ENCODE results near the gene CACNG8. TPM values are rescaled to one million over a fixed set of nuclear protein-coding genes. Genes with fewer than 3 reads are reported as not detected.

Gene CACNG8
- total RNA-seq, 2 donors from 2014 or later, result 0.48 to 4.8 TPM

DNA sequence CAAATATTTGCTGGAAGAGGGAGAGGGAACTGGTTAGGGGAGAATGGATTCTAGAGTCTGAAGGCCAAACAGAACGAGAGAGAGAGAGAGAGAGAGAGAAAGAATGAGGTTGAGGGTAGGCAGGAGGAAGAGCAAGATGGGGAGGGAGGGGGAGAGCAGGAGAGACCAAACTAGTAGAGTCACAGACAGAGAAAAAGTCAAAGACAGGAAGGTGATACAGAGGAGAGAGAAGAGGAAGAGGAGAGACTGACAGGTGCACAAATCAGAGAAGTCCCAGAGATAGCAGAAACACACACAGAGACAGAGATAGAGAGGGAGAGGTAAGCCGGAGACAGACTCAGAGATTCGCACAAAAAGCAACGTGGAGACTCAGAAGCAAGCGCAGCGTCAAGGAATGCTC lies 23.1 kb downstream of the CACNG8 start:
- no peaks in the 10 kb centered on the region for H3K4me1 ChIP-seq (ENCODE audit: control insufficient read depth, insufficient read depth, low read length)
- WGBS, 2 experiments (ENCODE audit: insufficient coverage in 1 of 2, insufficient read length in 1 of 2), result 90% methylated on average over 6 of the region's 6 CpGs
- Mint-ChIP-seq H3K9me3 (peaks cover 1% of the 10 kb centered on the region), H3K4me3 (no peak overlapping the region), H3K27ac (no peak overlapping the region), H3K4me1 (no peaks in the 10 kb centered on the region), H3K27me3 (ENCODE audit: insufficient read depth) (peaks cover 30% of the 10 kb centered on the region), H3K36me3 (ENCODE audit: low read depth) (no peaks in the 10 kb centered on the region)
- no peak overlapping the region for H3K27ac ChIP-seq (ENCODE audit: low read depth, low read length)
- H3K9me3 ChIP-seq (ENCODE audit: control insufficient read depth, low read length), result no peaks in the 10 kb centered on the region
- no peak for DNase-seq
- no peak overlapping the region for H3K4me3 ChIP-seq (ENCODE audit: low read length)
- H3K36me3 ChIP-seq (ENCODE audit: control insufficient read depth, insufficient read depth, low read length), result no peaks in the 10 kb centered on the region
- no peak for TF ChIP-seq CTCF (conservative IDR thresholded peaks at IDR 0.05)
- no peak overlapping the region for H3K9ac ChIP-seq (ENCODE audit: extremely low read depth, low read length, poor library complexity, severe bottlenecking)
- peaks cover 16% of the 10 kb centered on the region for H3K27me3 ChIP-seq (ENCODE audit: control insufficient read depth, insufficient read depth, low read length, poor library complexity, severe bottlenecking)

- H3K9me3 ChIP-seq (ENCODE audit: control insufficient read depth, low read length), result no peaks in the 10 kb centered on the region
- no peak overlapping the region for H3K9ac ChIP-seq (ENCODE audit: extremely low read depth, low read length, poor library complexity, severe bottlenecking)
- H3K27me3 ChIP-seq (ENCODE audit: control insufficient read depth, insufficient read depth, low read length, poor library complexity, severe bottlenecking), result peaks cover 32% of the 10 kb centered on the region
- H3K4me3 Mint-ChIP-seq, result no peak overlapping the region
- WGBS, 2 experiments (ENCODE audit: insufficient coverage in 1 of 2, insufficient read length in 1 of 2), result 92 to 95% methylated on average over 5 to 6 of the region's 6 CpGs
- H3K27me3 Mint-ChIP-seq (ENCODE audit: insufficient read depth), result peaks cover 39% of the 10 kb centered on the region
- no peak for TF ChIP-seq CTCF (conservative IDR thresholded peaks at IDR 0.05)
- H3K36me3 ChIP-seq (ENCODE audit: control insufficient read depth, insufficient read depth, low read length), result no peaks in the 10 kb centered on the region
- H3K4me3 ChIP-seq (ENCODE audit: low read length), result no peak overlapping the region
- H3K4me1 ChIP-seq (ENCODE audit: control insufficient read depth, insufficient read depth, low read length), result no peaks in the 10 kb centered on the region
- no peak overlapping the region for H3K27ac Mint-ChIP-seq
- no peak overlapping the region for H3K27ac ChIP-seq (ENCODE audit: low read depth, low read length)
- no peaks in the 10 kb centered on the region for H3K4me1 Mint-ChIP-seq
- H3K9me3 Mint-ChIP-seq, result no peaks in the 10 kb centered on the region
- no peaks in the 10 kb centered on the region for H3K36me3 Mint-ChIP-seq (ENCODE audit: low read depth)
- no peak for DNase-seq
Measured at GRCh38 chr19:53988981-53989380, 26.2 kb downstream of the CACNG8 start.

- Mint-ChIP-seq H3K9me3 (no peaks in the 10 kb centered on the region), H3K36me3 (ENCODE audit: low read depth) (no peaks in the 10 kb centered on the region), H3K4me3 (no peak overlapping the region), H3K27me3 (ENCODE audit: insufficient read depth) (peaks cover 48% of the 10 kb centered on the region), H3K27ac (no peak overlapping the region), H3K4me1 (no peaks in the 10 kb centered on the region)
- H3K9ac ChIP-seq (ENCODE audit: extremely low read depth, low read length, poor library complexity, severe bottlenecking), result no peak overlapping the region
- no peak for DNase-seq
- no peaks in the 10 kb centered on the region for H3K36me3 ChIP-seq (ENCODE audit: control insufficient read depth, insufficient read depth, low read length)
- peaks cover 33% of the 10 kb centered on the region for H3K27me3 ChIP-seq (ENCODE audit: control insufficient read depth, insufficient read depth, low read length, poor library complexity, severe bottlenecking)
- H3K4me1 ChIP-seq (ENCODE audit: control insufficient read depth, insufficient read depth, low read length), result no peaks in the 10 kb centered on the region
- no peaks in the 10 kb centered on the region for H3K9me3 ChIP-seq (ENCODE audit: control insufficient read depth, low read length)
- 73 to 83% methylated on average over 7 to 22 of the region's 22 CpGs for WGBS, 2 experiments (ENCODE audit: insufficient coverage in 1 of 2, insufficient read length in 1 of 2)
- no peak for TF ChIP-seq CTCF (conservative IDR thresholded peaks at IDR 0.05)
- peak overlapping the region; percentile 22 for H3K27ac ChIP-seq (ENCODE audit: low read depth, low read length)
- no peak overlapping the region for H3K4me3 ChIP-seq (ENCODE audit: low read length)
Measured at GRCh38 chr19:53989600-53990533, 27.1 kb downstream of the CACNG8 start.
